T1000 (cell line): ENCODE results near the gene ARHGAP15.

ENCODE experiments used
- DNase-seq: peaks from one replicate; lab custom pipeline; 2025; ENCODE audit warnings: mixed read lengths; lab: John Stamatoyannopoulos, UW

The ARHGAP15 gene

GRCh38 chr2:143226714-143227541 is 97.7 kb downstream of the ARHGAP15 start:
- DNase-seq: no peak

- no peak for DNase-seq
Observed at GRCh38 chr2:143229411-143229810, 100.2 kb downstream of the ARHGAP15 start.

GRCh38 chr2:143229952-143230351 is 100.7 kb downstream of the ARHGAP15 start:
- DNase-seq: no peak

GRCh38 chr2:143230506-143231253 is 101.5 kb downstream of the ARHGAP15 start:
- DNase-seq: no peak

GRCh38 chr2:143231254-143231645 is 102.0 kb downstream of the ARHGAP15 start:
- DNase-seq: no peak

GRCh38 chr2:143237146-143237777 is 108.0 kb downstream of the ARHGAP15 start:
- DNase-seq: no peak

GRCh38 chr2:143241403-143242088 is 112.3 kb downstream of the ARHGAP15 start:
- DNase-seq: no peak

GRCh38 chr2:143246246-143246645 is 117.0 kb downstream of the ARHGAP15 start:
- DNase-seq: no peak

- DNase-seq: no peak
Observed at GRCh38 chr2:143246815-143247744, 117.9 kb downstream of the ARHGAP15 start.

- no peak for DNase-seq
Observed at GRCh38 chr2:143248631-143249030, 119.4 kb downstream of the ARHGAP15 start.

GRCh38 chr2:143251681-143252080 is 122.5 kb downstream of the ARHGAP15 start:
- DNase-seq: no peak

GRCh38 chr2:143252138-143252907 is 123.1 kb downstream of the ARHGAP15 start:
- no peak for DNase-seq

GRCh38 chr2:143254110-143254509 is 124.9 kb downstream of the ARHGAP15 start:
- no peak for DNase-seq

GRCh38 chr2:143255086-143255485 is 125.9 kb downstream of the ARHGAP15 start:
- DNase-seq: no peak

- no peak for DNase-seq
Observed at GRCh38 chr2:143255899-143256298, 126.7 kb downstream of the ARHGAP15 start.

GRCh38 chr2:143258126-143258892 is 129.1 kb downstream of the ARHGAP15 start:
- no peak for DNase-seq

GRCh38 chr2:143259368-143259958 is 130.2 kb downstream of the ARHGAP15 start:
- DNase-seq: peak; percentile 12

GRCh38 chr2:143261986-143262385 is 132.8 kb downstream of the ARHGAP15 start:
- DNase-seq: no peak

- DNase-seq: no peak
Observed at GRCh38 chr2:143262389-143262788, 133.2 kb downstream of the ARHGAP15 start.
